Lung (tissue), 12 donors: ENCODE measurements around the gene CPLANE2. TPM values are rescaled to one million over a fixed set of nuclear protein-coding genes. Genes with fewer than 3 reads are reported as not detected.

ENCODE experiments used
- ATAC-seq: fragments of 200-7000 bp; cut with Tn5 transposase; one replicate; pipeline ENCODE4 v1.9.1; 2020; ENCODE audit warnings: moderate number of reproducible peaks; ENCODE audit not compliant: insufficient read depth, low FRiP score
- DNase-seq, 3 donors: peaks; one replicate each; pipeline ENCODE4 v3.0.0-alpha.2; 2013 to 2017
- H3K27ac ChIP-seq, 2 donors: one replicate each; pipeline ENCODE4 v1.5.1; 2013; ENCODE audit warnings: mild to moderate bottlenecking in 2 of 2, moderate library complexity in 2 of 2, control low read depth in 1 of 2, inconsistent platforms in 1 of 2, low read depth in 1 of 2, low read length in 1 of 2
- H3K27me3 ChIP-seq, 3 donors: one replicate each; pipeline ENCODE4 v1.5.1; 2013; ENCODE audit warnings: low read length in 2 of 3; ENCODE audit not compliant: control insufficient read depth in 3 of 3, insufficient read depth in 3 of 3
- H3K36me3 ChIP-seq, 4 donors: one replicate each; pipeline ENCODE4 v1.5.1; 2013; ENCODE audit warnings: low read length in 4 of 4, mild to moderate bottlenecking in 1 of 4, moderate library complexity in 1 of 4; ENCODE audit not compliant: control insufficient read depth in 4 of 4, insufficient read depth in 4 of 4
- H3K4me1 ChIP-seq, 5 donors: one replicate each; pipeline ENCODE4 v1.5.1; 2013; ENCODE audit warnings: low read length in 5 of 5, mild to moderate bottlenecking in 2 of 5, moderate library complexity in 1 of 5; ENCODE audit not compliant: control insufficient read depth in 5 of 5, insufficient read depth in 5 of 5
- H3K4me3 ChIP-seq: one replicate; pipeline ENCODE4 v1.5.1; 2013; ENCODE audit warnings: mild to moderate bottlenecking, control low read depth, moderate library complexity
- H3K9ac ChIP-seq, 2 donors: one replicate each; pipeline ENCODE4 v1.5.1; 2013; ENCODE audit warnings: low read length in 2 of 2, control low read depth in 1 of 2; ENCODE audit not compliant: insufficient read depth in 1 of 2
- H3K9me3 ChIP-seq, 4 donors: one replicate each; pipeline ENCODE4 v1.5.1; 2013; ENCODE audit warnings: low read length in 3 of 4, mild to moderate bottlenecking in 1 of 4, moderate library complexity in 1 of 4; ENCODE audit not compliant: control insufficient read depth in 4 of 4, insufficient read depth in 3 of 4
- CTCF ChIP-seq: IDR thresholded peaks from 2 replicates; pipeline ENCODE4 v1.5.1; 2012; ENCODE audit warnings: mild to moderate bottlenecking; ENCODE audit errors: control extremely low read depth, extremely low read depth
- WGBS, 2 donors: extraction: QIAGEN DNeasy Blood & Tissue Kit; methylation state at CpG; one replicate each; pipeline ENCODE4 v1.1.7; 2013; 5-methylcytosine and 5-hydroxymethylcytosine counted together
- polyA plus RNA-seq, 2 donors: library from polyadenylated mRNA; stranded (reverse); fragments of 200-250 nt; gene quantifications; one replicate each; pipeline ENCODE4 v1.2.1, GENCODE V29; 2013
- total RNA-seq, 2 donors: library from RNA; depleted of rRNA in 1 of 2; stranded (reverse); fragments of >200 nt in 1 of 2; gene quantifications; one replicate each; pipeline ENCODE4 v1.2.1, GENCODE V29; 2014 to 2021
- donor health status: control.
- donor health status: control.
- donor health status: Bipolar disorder and iron deficiency.
- donor health status: healthy.
- donor health status: DM: yes; HTN: yes; CAD: no.

Gene CPLANE2
- total and polyA plus RNA-seq, 4 donors = 4.5 to 13.7 (median 5.6) TPM

- Histone ChIP-seq H3K27me3 (no peaks in the 10 kb centered on the region), H3K4me1 (peaks cover 0 to 14% (median 7%) of the 10 kb centered on the region in 5 donors), H3K27ac (no peak overlapping the region), H3K36me3 (no peaks in the 10 kb centered on the region), H3K9me3 (no peaks in the 10 kb centered on the region), H3K9ac (no peak overlapping the region), H3K4me3 (no peak overlapping the region)
- WGBS, 2 donors = 84 to 87% methylated on average over 9 of the region's 9 CpGs
- TF ChIP-seq CTCF = no peak
- ATAC-seq (no peak), DNase-seq (no peak)
Measured at GRCh38 chr1:16186655-16187235, 50.2 kb downstream of the CPLANE2 start.

GRCh38 chr1:16184557-16185303, 52.3 kb downstream of the CPLANE2 start:
- Histone ChIP-seq H3K4me1 (peaks cover 0 to 15% (median 9%) of the 10 kb centered on the region in 5 donors), H3K27ac (no peak overlapping the region), H3K4me3 (no peak overlapping the region), H3K9me3 (no peaks in the 10 kb centered on the region), H3K27me3 (no peaks in the 10 kb centered on the region), H3K36me3 (no peaks in the 10 kb centered on the region), H3K9ac (no peak overlapping the region)
- DNase-seq = no peak
- no peak for ATAC-seq
- WGBS, 2 donors = 90 to 93% methylated on average over 10 of the region's 10 CpGs
- no peak for TF ChIP-seq CTCF

DNA sequence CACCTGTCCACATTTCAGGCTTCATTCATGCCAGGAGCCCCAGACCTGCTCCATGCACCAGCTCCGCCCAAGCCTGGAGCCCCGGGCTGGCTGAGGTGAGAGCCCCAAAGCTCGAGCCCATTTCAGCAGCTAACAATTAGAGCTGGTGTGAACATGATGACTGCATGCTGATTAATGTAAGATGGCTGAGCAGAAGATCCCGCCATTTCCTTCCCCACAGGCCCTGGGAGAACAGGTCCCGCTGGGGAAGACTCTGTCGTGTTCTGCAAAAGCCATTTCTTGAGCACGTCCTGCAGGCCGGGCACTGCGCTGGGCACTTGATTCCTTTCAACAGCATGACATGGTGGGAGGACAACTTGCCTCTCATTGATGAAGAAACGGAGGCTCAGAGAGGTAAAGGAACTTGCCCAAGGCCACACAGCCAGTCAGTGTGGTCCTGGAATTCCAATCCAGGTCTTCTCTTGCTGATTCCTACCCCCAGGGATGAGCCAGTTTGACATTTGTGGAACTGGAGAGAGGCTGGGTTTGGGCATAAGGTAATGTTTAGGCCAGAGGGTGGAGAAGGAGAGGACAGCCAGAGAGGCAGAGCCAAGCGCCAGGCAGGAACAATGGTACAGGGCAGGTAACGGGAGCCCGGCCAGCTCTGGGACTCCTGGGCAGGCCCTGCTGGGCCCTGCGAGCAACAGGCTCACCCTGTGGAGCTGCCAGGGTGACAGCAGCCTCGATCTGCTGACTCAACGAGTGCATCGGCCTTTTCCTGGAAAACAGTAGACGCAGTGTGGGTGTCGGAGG, 53.0 kb downstream of the CPLANE2 start:
- H3K9ac ChIP-seq = no peak overlapping the region
- H3K4me1 ChIP-seq = peaks cover 0 to 16% (median 11%) of the 10 kb centered on the region in 5 donors
- no peaks in the 10 kb centered on the region for H3K9me3 ChIP-seq
- peak overlapping the region in 1 of 2 donors; percentile 1 for H3K27ac ChIP-seq
- no peaks in the 10 kb centered on the region for H3K36me3 ChIP-seq
- no peak for DNase-seq
- no peak overlapping the region for H3K4me3 ChIP-seq
- ATAC-seq = no peak
- no peak for TF ChIP-seq CTCF
- no peaks in the 10 kb centered on the region for H3K27me3 ChIP-seq
- 83 to 85% methylated on average over 19 of the region's 19 CpGs for WGBS, 2 donors
